Stimulated activated naive CD8-positive, alpha-beta T cell treated with anti-CD3 and anti-CD28 coated beads, Interleukin-15, amount 100 ng/mL, for 72 hours (primary cell): ENCODE measurements around the gene SHMT2.
A peak's percentile ranks its signal among the peaks of the same experiment; 100 is the strongest.
"Not testable (repeated sequence)": the region's sequence is repeated elsewhere in the genome, so short reads cannot be mapped to it uniquely, and the experiment has no call there.

Source experiments
- ATAC-seq: fragments of 150-1000 bp; cut with Tn5 transposase; 2 replicates; pipeline ENCODE4 v1.10.0; 2021; ENCODE audit warnings: mild to moderate bottlenecking, moderate library complexity
- DNase-seq, 2 donors: peaks; one replicate each; pipeline ENCODE4 v3.0.0; 2021 to 2022
- H3K27ac Mint-ChIP-seq, 2 donors: one replicate each; pipeline ENCODE4 v1.8.0; 2022; ENCODE audit warnings: mild to moderate bottlenecking in 2 of 2, mixed read lengths in 2 of 2, moderate library complexity in 2 of 2
- H3K27me3 Mint-ChIP-seq: one replicate; pipeline ENCODE4 v1.8.0; 2022; ENCODE audit warnings: mixed read lengths
- H3K4me1 Mint-ChIP-seq: one replicate; pipeline ENCODE4 v1.8.0; 2022; ENCODE audit warnings: mild to moderate bottlenecking, mixed read lengths
- H3K4me3 Mint-ChIP-seq, 2 donors: one replicate each; pipeline ENCODE4 v1.8.0; 2022; ENCODE audit warnings: mild to moderate bottlenecking in 2 of 2, mixed read lengths in 2 of 2, moderate library complexity in 1 of 2
- H3K9me3 Mint-ChIP-seq, 2 donors: one replicate each; pipeline ENCODE4 v1.8.0; 2022; ENCODE audit warnings: mixed read lengths in 2 of 2

Gene SHMT2

GRCh38 chr12:57272337-57273151, 43.0 kb downstream of the SHMT2 start:
- ATAC-seq, result no peak
- peak overlapping the region in 1 of 2 donors; percentile 43 for H3K27ac Mint-ChIP-seq
- no peak for DNase-seq

DNA sequence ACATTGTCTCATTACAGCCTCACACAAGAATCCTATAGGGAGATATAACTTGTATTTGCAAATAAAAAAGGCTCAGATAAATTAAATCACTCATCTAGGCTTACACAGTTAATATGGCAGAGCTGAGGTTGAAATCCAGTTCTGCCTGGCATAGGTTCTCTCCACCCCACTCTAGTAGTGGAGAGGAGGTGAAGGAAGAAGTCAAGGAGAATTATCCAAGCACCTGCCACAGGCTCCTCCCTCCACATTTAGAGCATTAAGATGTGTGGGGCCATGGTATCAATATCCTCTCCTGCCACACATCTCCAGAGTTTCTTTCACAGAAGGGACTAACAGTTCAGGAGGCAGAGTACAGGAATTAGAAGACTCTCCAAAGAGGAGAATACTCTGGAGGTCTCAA, 44.0 kb downstream of the SHMT2 start:
- H3K27me3 Mint-ChIP-seq, result no peaks in the 10 kb centered on the region
- no peak overlapping the region for H3K4me3 Mint-ChIP-seq
- ATAC-seq (no peak), DNase-seq (no peak)
- H3K27ac Mint-ChIP-seq, result peak overlapping the region in 1 of 2 donors; percentile 54
- no peaks in the 10 kb centered on the region for H3K9me3 Mint-ChIP-seq
- peaks cover 2% of the 10 kb centered on the region for H3K4me1 Mint-ChIP-seq

More at GRCh38 chr12:57272337-57273151, 43.0 kb downstream of the SHMT2 start:
- Mint-ChIP-seq H3K9me3 (no peaks in the 10 kb centered on the region), H3K27me3 (no peaks in the 10 kb centered on the region), H3K4me1 (peaks cover 8% of the 10 kb centered on the region), H3K4me3 (no peak overlapping the region)

- DNase-seq, H3K27ac Mint-ChIP-seq, H3K27me3 Mint-ChIP-seq, H3K9me3 Mint-ChIP-seq, ATAC-seq, H3K4me3 Mint-ChIP-seq: not testable (repeated sequence)
- peaks cover 17% of the 10 kb centered on the region for H3K4me1 Mint-ChIP-seq
Observed at GRCh38 chr12:57276233-57276632, 46.7 kb downstream of the SHMT2 start.

GRCh38 chr12:57276935-57277563, 47.5 kb downstream of the SHMT2 start:
- Mint-ChIP-seq H3K4me1 (peaks cover 18% of the 10 kb centered on the region), H3K9me3 (no peaks in the 10 kb centered on the region), H3K27ac (no peak overlapping the region), H3K27me3 (no peaks in the 10 kb centered on the region), H3K4me3 (no peak overlapping the region)
- peak in 1 of 2 donors; percentile 34 for DNase-seq
- no peak for ATAC-seq

DNA sequence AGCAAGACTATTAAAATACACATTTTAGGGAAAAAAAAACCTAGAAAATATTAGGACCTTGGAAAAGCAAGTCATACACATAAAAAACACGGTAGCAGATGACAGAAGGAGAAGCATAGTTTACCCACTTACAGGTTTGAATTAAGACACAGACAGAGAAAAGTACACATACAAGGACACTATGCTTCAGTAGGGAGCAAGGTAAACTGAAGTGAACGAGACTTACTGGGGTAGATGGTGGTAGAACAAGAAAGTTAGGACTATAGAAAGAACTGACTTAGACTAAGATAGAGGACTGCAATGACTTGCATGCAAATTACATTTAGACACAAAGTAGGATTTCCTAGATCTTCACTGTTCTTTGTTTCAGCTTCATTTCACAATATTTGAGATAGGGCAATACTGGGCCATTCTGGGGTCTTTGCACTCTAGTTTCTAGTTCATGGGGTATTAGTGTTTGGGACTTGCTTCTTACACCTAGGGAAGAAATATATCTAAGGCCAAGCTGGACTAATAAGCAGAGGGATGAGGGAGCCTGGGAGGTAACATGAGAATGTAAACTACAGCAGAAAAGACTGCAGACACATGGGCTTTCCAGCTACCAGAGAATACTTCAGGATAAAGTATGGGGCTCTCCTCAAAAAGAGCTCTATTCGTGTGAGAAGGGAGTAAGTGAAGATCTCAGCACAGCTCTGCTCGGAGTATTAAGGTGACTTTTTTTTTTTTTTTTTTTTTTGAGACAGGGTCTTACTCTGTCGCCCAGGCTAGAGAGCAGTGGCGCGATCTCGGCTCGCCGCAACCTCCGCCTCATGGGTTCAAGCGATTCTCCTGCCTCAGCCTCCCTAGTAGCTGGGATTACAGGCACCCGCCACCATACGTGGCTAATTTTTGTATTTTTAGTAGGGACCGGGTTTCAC, 49.2 kb downstream of the SHMT2 start:
- H3K4me3 Mint-ChIP-seq, result no peak overlapping the region
- H3K27ac Mint-ChIP-seq, result peak overlapping the region in 1 of 2 donors; percentile 10
- DNase-seq (no peak), ATAC-seq (no peak)
- no peaks in the 10 kb centered on the region for H3K27me3 Mint-ChIP-seq
- peaks cover 18% of the 10 kb centered on the region for H3K4me1 Mint-ChIP-seq
- H3K9me3 Mint-ChIP-seq, result no peaks in the 10 kb centered on the region

GRCh38 chr12:57280211-57281062, 50.9 kb downstream of the SHMT2 start:
- Mint-ChIP-seq H3K4me3 (peak overlapping the region; percentile 76 to 79), H3K27ac (peak overlapping the region; percentile 95 to 96), H3K4me1 (peaks cover 18% of the 10 kb centered on the region), H3K9me3 (no peaks in the 10 kb centered on the region), H3K27me3 (no peaks in the 10 kb centered on the region)
- peak; percentile 71 to 84 for DNase-seq
- ATAC-seq, result peak; percentile 100

GRCh38 chr12:57282073-57282472, 52.6 kb downstream of the SHMT2 start:
- not testable (repeated sequence) for H3K4me3 Mint-ChIP-seq, H3K27me3 Mint-ChIP-seq, H3K27ac Mint-ChIP-seq, DNase-seq, ATAC-seq, H3K9me3 Mint-ChIP-seq
- H3K4me1 Mint-ChIP-seq, result peaks cover 18% of the 10 kb centered on the region
